ENCODE measurements around the gene CD27.

DNA sequence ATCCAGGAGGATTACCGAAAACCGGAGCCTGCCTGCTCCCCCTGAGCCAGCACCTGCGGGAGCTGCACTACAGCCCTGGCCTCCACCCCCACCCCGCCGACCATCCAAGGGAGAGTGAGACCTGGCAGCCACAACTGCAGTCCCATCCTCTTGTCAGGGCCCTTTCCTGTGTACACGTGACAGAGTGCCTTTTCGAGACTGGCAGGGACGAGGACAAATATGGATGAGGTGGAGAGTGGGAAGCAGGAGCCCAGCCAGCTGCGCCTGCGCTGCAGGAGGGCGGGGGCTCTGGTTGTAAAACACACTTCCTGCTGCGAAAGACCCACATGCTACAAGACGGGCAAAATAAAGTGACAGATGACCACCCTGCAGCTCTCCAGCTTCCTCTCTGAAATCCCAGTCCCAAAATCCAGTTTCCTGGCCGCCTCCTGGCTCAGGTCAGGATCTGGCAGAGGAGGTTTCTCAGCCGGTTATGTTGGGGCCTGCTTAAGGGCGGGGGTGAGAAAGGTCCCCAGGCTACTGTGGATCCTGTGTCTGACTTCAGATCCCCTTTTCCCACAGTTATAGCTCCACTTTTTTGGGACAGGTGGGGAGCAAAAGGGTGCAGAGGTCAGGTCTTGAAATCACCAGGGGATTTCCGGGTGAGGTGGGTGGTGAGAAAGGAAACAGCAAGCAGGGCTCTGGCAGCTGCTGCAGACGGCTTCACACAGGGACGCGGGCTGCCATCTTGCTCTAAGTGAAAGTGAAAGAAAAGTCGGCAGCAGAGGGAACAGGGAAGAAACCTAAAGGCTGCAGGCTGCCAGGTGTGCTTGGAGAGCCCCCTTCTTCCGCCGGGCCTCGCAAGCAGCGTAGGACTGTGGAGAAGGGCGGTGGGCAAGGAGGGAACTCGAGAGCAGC is 6.8 kb downstream of the CD27 start, which contains the start of gene TAPBPL:
- TF ChIP-seq, protein P1, sequence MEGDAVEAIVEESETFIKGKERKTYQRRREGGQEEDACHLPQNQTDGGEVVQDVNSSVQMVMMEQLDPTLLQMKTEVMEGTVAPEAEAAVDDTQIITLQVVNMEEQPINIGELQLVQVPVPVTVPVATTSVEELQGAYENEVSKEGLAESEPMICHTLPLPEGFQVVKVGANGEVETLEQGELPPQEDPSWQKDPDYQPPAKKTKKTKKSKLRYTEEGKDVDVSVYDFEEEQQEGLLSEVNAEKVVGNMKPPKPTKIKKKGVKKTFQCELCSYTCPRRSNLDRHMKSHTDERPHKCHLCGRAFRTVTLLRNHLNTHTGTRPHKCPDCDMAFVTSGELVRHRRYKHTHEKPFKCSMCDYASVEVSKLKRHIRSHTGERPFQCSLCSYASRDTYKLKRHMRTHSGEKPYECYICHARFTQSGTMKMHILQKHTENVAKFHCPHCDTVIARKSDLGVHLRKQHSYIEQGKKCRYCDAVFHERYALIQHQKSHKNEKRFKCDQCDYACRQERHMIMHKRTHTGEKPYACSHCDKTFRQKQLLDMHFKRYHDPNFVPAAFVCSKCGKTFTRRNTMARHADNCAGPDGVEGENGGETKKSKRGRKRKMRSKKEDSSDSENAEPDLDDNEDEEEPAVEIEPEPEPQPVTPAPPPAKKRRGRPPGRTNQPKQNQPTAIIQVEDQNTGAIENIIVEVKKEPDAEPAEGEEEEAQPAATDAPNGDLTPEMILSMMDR (IDR thresholded peaks at IDR 0.05), result peak in 1 of 5 experiments; percentile 8
- peak; percentile 78 for TF ChIP-seq POLR2A (IDR thresholded peaks at IDR 0.05)

Measured in transverse colon (tissue), 3 donors.